ELR (cell line): Measurements from ENCODE around the gene GMDS.

Experiments used
- DNase-seq: peaks from one replicate; pipeline ENCODE4 v3.0.0-alpha.2; 2015; ENCODE audit warnings: low read depth

The GMDS gene

DNA sequence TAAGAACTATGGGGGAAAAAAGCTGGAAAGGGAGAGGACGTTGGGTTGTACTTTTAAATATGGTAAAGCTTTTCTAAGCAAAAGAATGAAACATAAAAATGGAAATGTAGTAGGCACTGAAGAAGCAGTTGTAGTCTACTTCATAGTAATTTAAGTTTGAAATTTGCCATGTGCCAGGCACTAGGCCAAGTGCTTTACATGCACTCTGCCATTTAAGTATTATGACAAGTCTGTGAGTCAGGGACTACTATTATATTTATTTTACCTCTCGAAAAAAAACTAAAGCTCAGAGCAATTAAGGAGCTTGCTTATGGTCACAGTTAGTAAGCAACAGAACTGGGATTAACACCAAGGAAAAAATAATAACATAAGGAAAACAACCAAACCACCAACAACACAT lies 257.8 kb downstream of the GMDS start:
- DNase-seq = peak; percentile 82

DNA sequence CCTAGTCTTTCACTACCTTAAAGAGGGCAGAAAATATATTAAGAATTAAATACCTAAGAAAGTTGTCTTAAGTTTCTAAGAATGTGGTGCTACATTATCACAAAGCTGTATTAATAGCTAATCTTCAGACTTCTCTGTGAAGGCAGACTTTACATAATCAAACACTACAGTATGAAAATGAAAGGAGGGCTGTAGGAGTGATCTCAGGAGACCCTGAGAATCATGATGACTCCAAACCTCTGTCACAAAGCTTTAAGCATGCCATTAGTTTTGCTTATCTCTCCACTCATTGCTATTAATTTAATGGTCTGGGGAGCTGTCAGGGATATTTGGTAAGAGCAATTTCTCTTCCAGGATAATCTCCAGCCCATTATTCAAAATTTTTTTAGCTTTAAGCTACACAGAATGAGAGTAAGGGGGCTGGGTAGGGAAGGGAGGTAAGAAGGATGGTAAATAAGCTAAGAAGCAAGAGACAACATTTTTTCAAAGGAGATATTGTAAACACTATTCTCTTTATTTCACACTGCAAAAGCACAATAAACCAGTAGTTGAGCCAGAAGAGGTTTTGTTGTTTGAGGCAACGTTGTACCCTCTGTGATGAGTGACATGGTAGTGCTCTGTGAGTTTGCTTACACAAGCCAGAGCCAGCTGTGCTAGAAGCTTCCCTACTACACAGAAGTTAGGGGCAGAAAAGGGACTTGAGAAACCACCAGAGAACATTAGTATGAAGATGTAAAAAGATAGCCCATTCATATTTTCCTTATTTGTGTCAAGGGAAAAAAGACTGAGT lies 258.8 kb downstream of the GMDS start:
- no peak for DNase-seq

DNA sequence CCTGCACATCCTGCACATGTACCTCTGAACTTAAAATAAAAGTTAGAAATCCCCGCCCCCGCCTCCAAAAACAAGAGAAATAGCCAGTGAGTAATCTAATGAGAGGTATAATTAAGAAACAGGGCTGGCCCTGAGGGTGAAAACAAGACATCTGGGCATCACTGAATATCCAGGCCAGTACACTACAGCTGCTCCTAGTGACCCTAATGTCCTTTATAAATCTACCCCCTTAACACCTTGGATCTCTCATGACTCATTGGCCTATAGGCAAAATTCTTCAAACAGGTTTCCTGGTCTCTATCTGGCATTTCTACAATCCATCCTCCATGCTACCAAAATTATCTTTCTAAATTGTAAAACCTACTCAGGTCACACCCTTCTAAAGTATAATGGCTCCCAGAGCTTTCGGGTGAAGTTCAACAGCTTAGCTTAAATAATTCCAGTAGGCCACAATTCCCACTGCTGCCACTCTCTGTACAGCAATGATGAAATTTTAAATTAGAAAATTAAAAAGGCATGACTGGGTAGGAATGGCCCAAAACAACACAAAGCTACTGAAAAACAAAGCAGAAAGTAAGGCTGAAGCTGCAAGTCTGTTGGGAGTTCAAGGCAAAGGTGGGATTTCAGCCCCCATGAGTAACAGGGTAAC lies 260.9 kb downstream of the GMDS start:
- no peak for DNase-seq

DNA sequence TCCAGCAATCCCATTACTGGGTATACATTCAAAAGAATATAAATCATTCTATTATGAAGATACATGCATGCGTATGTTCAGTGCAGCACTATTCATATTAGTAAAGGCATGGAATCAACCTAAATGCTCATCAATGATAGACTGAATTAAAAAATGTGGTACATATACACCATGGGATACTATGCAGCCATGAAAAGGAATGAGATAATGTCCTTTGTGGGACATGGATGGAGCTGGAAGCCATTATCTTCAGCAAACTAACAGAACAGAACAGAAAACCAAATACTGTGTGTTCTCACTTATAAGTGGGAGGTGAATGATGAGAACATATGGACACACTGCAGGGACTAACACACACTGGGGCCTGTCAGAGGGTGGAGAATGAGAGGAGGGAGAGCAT lies 261.6 kb downstream of the GMDS start:
- DNase-seq = no peak

DNA sequence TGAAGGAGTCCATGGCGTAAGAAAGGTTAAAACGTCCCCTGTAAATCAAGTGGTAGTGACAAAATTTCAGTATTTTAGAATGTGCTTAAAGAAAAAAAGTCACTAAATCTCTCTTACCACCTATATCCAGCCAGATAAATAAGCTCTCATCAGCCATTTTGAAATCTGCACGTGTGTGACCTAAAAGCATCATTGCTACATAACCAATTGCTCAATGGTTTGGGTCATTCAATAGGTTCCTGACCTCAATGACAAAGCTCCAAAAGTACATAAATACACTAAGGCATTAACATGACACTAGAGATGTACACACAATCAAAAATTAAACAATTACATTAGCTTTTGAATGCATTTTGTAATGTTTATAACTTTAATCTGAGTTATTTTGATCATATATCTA lies 272.4 kb downstream of the GMDS start:
- DNase-seq = no peak

DNA sequence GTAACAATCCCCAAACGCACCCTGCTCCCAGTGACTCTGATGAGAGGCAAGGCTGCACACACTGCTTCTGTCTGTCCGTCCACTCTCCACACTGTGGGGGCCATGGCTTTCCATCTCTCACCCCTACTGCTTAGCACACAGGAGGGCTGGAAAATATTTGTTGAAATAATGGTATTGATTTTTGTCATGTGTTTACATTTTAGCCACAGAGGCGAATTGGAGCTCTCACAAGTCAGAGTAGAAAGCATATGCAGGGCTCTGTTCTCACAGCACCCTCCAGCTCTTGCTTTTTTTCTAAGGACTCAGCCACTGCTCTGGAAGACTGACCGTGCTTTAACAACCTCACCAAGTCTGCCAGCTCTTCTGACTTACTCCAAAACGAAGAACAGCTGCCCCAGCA lies 273.8 kb downstream of the GMDS start:
- DNase-seq = no peak

DNA sequence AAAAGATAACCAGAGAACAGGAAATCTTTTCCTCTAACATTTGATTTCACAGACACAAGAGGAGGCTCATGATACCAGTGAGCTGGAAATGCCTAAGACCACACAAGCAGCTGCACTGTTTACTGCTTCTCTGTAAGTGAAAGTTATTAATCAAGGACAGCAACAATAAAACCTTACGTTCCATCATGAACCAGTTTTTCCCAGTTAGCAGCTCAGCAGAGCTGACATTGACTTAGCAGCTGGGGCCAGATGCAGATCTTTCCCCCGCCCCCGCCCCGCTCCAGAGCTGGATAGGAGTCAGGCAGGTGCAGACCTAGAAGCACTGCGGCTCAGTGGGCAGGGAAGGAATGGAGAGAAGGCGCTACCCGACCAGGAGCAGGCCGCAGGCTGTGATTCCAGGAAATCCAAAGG lies 275.2 kb downstream of the GMDS start:
- DNase-seq = no peak

- no peak for DNase-seq
Measured at GRCh38 chr6:1966713-1967112, 278.7 kb downstream of the GMDS start.

DNA sequence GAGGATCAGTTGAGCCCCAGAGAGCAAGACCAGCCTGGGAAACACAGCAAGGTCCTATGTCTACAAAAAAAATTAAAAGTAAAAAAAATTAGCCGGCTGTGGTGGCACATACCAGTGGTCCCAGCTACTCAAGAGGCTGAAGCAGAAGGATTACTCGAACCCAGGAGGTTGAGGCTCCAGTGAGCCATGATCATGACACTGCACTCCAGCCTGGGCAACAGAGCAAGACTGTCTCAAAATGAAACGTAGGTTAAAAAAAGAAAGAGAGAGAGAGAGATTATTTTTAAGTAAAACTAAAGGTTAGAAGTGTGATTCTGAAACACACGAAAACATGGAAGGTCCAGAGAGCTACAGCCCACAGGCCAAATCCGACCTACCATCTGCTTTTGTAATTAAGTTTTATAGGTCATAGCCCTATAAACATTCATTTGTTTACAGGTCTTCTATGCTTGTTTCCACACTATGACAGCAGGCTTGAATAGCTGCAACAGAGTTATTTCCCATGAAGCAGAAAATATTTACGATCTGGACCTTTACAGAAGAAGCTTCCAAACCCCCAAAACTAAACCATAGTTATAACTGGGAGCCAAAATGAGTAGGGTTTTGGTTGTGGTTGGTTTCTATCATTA lies 279.7 kb downstream of the GMDS start:
- DNase-seq = no peak

DNA sequence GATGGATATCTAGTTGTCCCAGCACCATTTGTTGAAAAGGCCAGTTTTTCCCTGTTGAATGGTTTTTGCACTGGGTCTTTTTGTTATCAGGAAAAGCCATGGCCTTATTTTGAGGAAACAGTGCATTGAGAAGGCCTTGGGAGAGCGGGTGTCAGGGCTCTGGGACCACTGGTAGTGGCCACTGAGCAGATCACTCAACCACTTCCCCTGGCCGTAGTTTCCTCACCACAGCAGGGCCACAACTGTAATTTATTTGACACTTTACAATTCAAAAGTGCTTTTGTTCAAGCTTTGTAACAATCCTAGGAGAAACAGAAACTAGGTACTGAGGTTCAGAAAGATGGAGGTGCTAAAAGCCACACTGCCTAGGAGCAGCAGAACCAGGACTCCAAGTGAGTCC lies 281.8 kb downstream of the GMDS start:
- no peak for DNase-seq

DNA sequence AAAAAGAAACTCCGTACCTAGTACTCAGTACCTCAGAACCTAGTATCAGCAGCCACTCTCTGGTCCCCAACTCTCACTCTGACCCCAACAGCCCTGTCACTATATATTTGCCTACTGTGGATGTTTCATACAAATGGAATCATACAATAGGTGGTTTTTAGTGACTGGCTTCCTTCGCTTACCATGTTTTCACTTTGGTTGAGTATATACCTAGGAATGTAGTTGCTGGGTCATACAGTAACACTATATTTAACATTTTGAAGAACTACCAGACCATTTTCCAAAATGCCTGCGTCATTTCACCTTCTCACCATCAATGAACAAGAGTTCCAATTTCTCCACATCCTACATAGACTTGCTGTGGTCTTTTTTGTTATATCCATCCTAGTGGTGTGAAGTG lies 283.2 kb downstream of the GMDS start:
- DNase-seq = peak; percentile 10

GRCh38 chr6:1960486-1961142 lies 284.8 kb downstream of the GMDS start:
- no peak for DNase-seq

DNA sequence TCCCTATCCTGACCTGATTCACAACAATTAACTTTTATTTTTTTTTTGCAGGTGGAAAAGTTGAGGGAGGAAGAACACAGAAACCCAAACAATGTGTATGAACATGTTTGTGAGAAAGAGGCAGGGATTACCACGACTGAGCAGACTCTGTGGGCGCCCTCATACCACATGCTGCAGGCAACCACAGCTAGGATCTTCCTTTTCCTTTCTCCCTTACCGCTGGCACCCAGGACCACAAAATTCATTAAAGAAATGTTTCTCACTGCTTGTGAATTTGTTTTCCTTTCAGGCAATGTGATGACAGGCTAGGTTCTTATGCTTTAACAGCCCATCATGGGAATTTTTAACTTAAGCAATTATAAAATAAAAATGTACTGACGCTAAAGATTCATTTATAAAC lies 287.1 kb downstream of the GMDS start:
- no peak for DNase-seq

GRCh38 chr6:1957746-1958145 lies 287.7 kb downstream of the GMDS start:
- no peak for DNase-seq

GRCh38 chr6:1952740-1953360 lies 292.6 kb downstream of the GMDS start:
- peak; percentile 99 for DNase-seq

DNA sequence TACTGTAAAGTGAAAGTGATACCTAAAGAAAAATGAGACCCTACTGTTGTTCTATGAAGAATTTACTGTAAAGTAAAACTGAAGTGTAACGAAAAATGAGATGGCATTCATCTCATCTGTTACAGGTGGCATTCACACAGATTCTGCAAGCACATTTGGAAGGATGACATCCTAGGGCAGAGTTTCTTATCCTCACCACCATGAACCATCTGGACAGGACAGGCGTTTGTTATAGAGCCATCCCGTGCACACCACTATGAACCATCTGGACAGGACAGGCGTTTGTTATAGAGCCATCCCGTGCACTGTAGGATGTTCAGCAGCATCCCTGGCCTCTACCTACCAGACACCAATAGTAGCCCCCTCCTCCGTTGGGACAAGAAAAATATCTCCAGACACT lies 294.8 kb downstream of the GMDS start:
- no peak for DNase-seq

GRCh38 chr6:1949538-1949937 lies 295.9 kb downstream of the GMDS start:
- no peak for DNase-seq

GRCh38 chr6:1947922-1948321 lies 297.5 kb downstream of the GMDS start:
- no peak for DNase-seq

DNA sequence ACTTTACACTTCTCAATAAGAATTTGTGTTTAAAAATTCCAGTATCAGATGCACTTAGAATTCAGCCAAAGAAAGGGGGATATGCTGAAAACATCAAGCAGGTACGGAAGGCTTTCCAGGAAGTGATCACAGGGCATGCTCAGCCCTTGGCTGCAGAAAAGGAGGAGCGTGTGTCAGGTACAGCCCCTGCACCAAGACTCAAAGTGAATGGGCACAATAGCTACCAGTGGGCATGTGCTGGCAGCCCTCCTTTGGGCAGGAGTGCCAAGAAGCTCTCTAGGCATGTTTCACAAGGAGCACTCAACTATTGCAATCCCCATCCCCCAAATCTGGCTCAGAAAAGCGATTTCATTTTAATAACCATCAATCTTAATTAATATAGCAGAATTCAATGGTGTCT lies 298.8 kb downstream of the GMDS start:
- no peak for DNase-seq

GRCh38 chr6:1945235-1945832 lies 300.1 kb downstream of the GMDS start:
- no peak for DNase-seq

- DNase-seq = no peak
Measured at GRCh38 chr6:1942834-1943233, 302.6 kb downstream of the GMDS start.

GRCh38 chr6:1941534-1941933 lies 303.9 kb downstream of the GMDS start:
- DNase-seq = no peak
